Measurements from ENCODE around the gene SMARCB1. TPM values are rescaled to one million over a fixed set of nuclear protein-coding genes. Genes with fewer than 3 reads are reported as not detected.

Gene SMARCB1
- total and polyA plus RNA-seq, 2 donors (not counting 1 experiment from before 2014, with no cell fraction given) = 179 to 190 TPM

DNA sequence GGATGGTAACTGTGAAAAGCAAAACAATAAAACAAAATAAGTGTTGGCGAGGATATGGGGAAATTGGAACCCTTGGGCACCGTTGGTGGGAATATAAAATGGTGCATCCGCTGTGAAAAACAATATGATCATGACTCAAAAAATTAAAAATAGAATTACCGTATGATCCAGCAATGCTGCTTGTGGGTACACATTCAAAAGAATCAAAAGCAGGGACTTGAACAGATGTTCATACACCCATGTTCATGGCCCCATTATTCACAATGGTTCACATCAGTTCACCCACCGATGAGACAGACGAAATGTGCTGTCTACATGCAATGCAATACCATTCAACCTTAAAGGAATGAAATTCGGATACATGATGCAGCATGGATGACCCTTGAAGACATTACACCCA is 53.3 kb downstream of the SMARCB1 start:
- Mint-ChIP-seq H3K9me3 (ENCODE audit: insufficient read depth) (no peaks in the 10 kb centered on the region), H3K4me3 (peak overlapping the region; percentile 89), H3K27me3 (no peaks in the 10 kb centered on the region), H3K27ac (peak overlapping the region; percentile 92), H3K4me1 (peaks cover 82% of the 10 kb centered on the region)
- Histone ChIP-seq H3K27ac (ENCODE audit: low read length in 2 of 2) (peak overlapping the region in 1 of 2 donors; percentile 98), H3K36me3 (replicated peaks in 1 of 2; ENCODE audit: control extremely low read depth in 1 of 2, control insufficient read depth in 1 of 2, extremely low read depth in 1 of 2, insufficient read depth in 2 of 2, low read length in 1 of 2) (peaks cover 0 to 22% of the 10 kb centered on the region in 2 experiments), H3K27me3 (replicated peaks in 1 of 4; ENCODE audit: control extremely low read depth in 1 of 4, control insufficient read depth in 3 of 4, insufficient read depth in 4 of 4, low read length in 3 of 4) (no peaks in the 10 kb centered on the region), H3K9me3 (ENCODE audit: control extremely low read depth in 1 of 3, control insufficient read depth in 2 of 3, insufficient read depth in 1 of 3, low read length in 2 of 3) (peaks cover 0 to 5% (median 0%) of the 10 kb centered on the region in 3 donors), H3K4me1 (ENCODE audit: control insufficient read depth in 2 of 2, insufficient read depth in 2 of 2, low read length in 2 of 2) (peaks cover 54 to 71% of the 10 kb centered on the region in 2 donors), H3K4me2 (replicated peaks; ENCODE audit: low read depth, low read length, poor library complexity, severe bottlenecking) (peak overlapping the region; percentile 93), H3K79me2 (ENCODE audit: control insufficient read depth, insufficient read depth, low read length) (peaks cover 5% of the 10 kb centered on the region), H2AFZ (ENCODE audit: insufficient read depth, low read depth, low read length, poor library complexity, severe bottlenecking) (no peak overlapping the region), H3K9ac (ENCODE audit: low read length) (no peak overlapping the region), H3K4me3 (ENCODE audit: control extremely low read depth in 1 of 5, extremely low read depth in 1 of 5, insufficient read depth in 1 of 5, low read depth in 2 of 5, low read length in 4 of 5) (peak overlapping the region in 1 of 5 experiments; percentile 60), H4K20me1 (ENCODE audit: control insufficient read depth, insufficient read depth, low read length, poor library complexity, severe bottlenecking) (peaks cover 10% of the 10 kb centered on the region)
- ATAC-seq (ENCODE audit: low read depth) (no peak), DNase-seq (no peak)
- ChIA-PET POLR2A (no interaction called here), CTCF (no interaction called here)
- TF ChIP-seq, protein P1, sequence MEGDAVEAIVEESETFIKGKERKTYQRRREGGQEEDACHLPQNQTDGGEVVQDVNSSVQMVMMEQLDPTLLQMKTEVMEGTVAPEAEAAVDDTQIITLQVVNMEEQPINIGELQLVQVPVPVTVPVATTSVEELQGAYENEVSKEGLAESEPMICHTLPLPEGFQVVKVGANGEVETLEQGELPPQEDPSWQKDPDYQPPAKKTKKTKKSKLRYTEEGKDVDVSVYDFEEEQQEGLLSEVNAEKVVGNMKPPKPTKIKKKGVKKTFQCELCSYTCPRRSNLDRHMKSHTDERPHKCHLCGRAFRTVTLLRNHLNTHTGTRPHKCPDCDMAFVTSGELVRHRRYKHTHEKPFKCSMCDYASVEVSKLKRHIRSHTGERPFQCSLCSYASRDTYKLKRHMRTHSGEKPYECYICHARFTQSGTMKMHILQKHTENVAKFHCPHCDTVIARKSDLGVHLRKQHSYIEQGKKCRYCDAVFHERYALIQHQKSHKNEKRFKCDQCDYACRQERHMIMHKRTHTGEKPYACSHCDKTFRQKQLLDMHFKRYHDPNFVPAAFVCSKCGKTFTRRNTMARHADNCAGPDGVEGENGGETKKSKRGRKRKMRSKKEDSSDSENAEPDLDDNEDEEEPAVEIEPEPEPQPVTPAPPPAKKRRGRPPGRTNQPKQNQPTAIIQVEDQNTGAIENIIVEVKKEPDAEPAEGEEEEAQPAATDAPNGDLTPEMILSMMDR (IDR thresholded peaks at IDR 0.05) = no peak
- no peak for TF ChIP-seq EZH2 (IDR thresholded peaks at IDR 0.05; ENCODE audit: borderline replicate concordance, insufficient read depth, low read depth, low read length, poor library complexity, severe bottlenecking)
- intact Hi-C loops (cut with micrococcal nuclease) = loop anchor here (10.0 kb wide), 1 partner anchor 695 kb away; the partner anchor contains the start of genes RAB36 and RSPH14
- WGBS (ENCODE audit: insufficient coverage) = 88% methylated on average over 4 of the region's 7 CpGs

DNA sequence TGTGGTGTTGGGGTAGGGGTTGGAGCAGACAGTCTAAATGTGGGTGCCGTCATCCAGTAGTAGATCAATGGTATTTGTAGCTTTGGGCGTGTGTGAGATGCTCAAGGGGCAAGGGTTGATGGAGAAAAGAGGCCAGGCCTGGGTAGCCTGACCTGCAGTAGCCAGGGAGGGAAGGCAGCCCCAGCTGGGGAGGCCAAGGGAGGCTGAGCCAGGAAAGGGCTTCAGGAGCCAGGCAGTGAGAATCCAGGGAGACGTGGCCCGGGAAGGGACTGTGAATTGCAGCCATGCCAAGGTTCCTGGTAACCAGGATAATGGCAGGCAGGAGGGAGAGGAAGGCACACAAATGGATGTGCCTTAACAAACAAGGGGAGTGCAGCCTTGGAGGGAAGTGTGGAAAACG is 54.5 kb downstream of the SMARCB1 start:
- no peak for TF ChIP-seq EZH2 (IDR thresholded peaks at IDR 0.05; ENCODE audit: borderline replicate concordance, insufficient read depth, low read depth, low read length, poor library complexity, severe bottlenecking)
- TF ChIP-seq, protein P1 (IDR thresholded peaks at IDR 0.05) = no peak
- WGBS (ENCODE audit: insufficient coverage) = 100% methylated on average over 5 of the region's 5 CpGs

More for the DNA sequence above, 54.5 kb downstream of the SMARCB1 start:
- ChIA-PET CTCF (no interaction called here), POLR2A (no interaction called here)
- Histone ChIP-seq H3K4me2 (replicated peaks; ENCODE audit: low read depth, low read length, poor library complexity, severe bottlenecking) (no peak overlapping the region), H3K9ac (ENCODE audit: low read length) (no peak overlapping the region), H3K27ac (ENCODE audit: low read length in 2 of 2) (no peak overlapping the region), H3K27me3 (replicated peaks in 1 of 4; ENCODE audit: control extremely low read depth in 1 of 4, control insufficient read depth in 3 of 4, insufficient read depth in 4 of 4, low read length in 3 of 4) (no peaks in the 10 kb centered on the region), H3K9me3 (ENCODE audit: control extremely low read depth in 1 of 3, control insufficient read depth in 2 of 3, insufficient read depth in 1 of 3, low read length in 2 of 3) (peaks cover 0 to 5% (median 0%) of the 10 kb centered on the region in 3 donors), H2AFZ (ENCODE audit: insufficient read depth, low read depth, low read length, poor library complexity, severe bottlenecking) (no peak overlapping the region), H3K79me2 (ENCODE audit: control insufficient read depth, insufficient read depth, low read length) (peaks cover 5% of the 10 kb centered on the region), H4K20me1 (ENCODE audit: control insufficient read depth, insufficient read depth, low read length, poor library complexity, severe bottlenecking) (peaks cover 10% of the 10 kb centered on the region), H3K4me3 (ENCODE audit: control extremely low read depth in 1 of 5, extremely low read depth in 1 of 5, insufficient read depth in 1 of 5, low read depth in 2 of 5, low read length in 4 of 5) (no peak overlapping the region), H3K36me3 (replicated peaks in 1 of 2; ENCODE audit: control extremely low read depth in 1 of 2, control insufficient read depth in 1 of 2, extremely low read depth in 1 of 2, insufficient read depth in 2 of 2, low read length in 1 of 2) (peaks cover 0 to 10% of the 10 kb centered on the region in 2 experiments), H3K4me1 (ENCODE audit: control insufficient read depth in 2 of 2, insufficient read depth in 2 of 2, low read length in 2 of 2) (peaks cover 61 to 76% of the 10 kb centered on the region in 2 donors)
- no peaks in the 10 kb centered on the region for H3K27me3 Mint-ChIP-seq
- intact Hi-C loops (cut with micrococcal nuclease) = loop anchor here (10.0 kb wide), 1 partner anchor 696 kb away; the partner anchor contains the start of genes RAB36 and RSPH14
- H3K27ac Mint-ChIP-seq = peak overlapping the region; percentile 90
- no peak for ATAC-seq (ENCODE audit: low read depth)
- no peaks in the 10 kb centered on the region for H3K9me3 Mint-ChIP-seq (ENCODE audit: insufficient read depth)
- DNase-seq = no peak
- peaks cover 81% of the 10 kb centered on the region for H3K4me1 Mint-ChIP-seq
- H3K4me3 Mint-ChIP-seq = peak overlapping the region; percentile 18
